ENCODE data around the gene RSBN1.
"Not testable (repeated sequence)": the region's sequence is repeated elsewhere in the genome, so short reads cannot be mapped to it uniquely, and the experiment has no call there.

RSBN1 gene

GRCh38 chr1:113811888-113812660 lies at the start of gene RSBN1:
TSS of gene RSBN1 (minus strand) at chr1:113812476. CDS start at chr1:113812412, 64 bp downstream.
- DNase-seq: peak; percentile 98

- no peak for DNase-seq
These were observed 49.4 kb upstream of the RSBN1 start for GRCh38 chr1:113861641-113862040.

DNA sequence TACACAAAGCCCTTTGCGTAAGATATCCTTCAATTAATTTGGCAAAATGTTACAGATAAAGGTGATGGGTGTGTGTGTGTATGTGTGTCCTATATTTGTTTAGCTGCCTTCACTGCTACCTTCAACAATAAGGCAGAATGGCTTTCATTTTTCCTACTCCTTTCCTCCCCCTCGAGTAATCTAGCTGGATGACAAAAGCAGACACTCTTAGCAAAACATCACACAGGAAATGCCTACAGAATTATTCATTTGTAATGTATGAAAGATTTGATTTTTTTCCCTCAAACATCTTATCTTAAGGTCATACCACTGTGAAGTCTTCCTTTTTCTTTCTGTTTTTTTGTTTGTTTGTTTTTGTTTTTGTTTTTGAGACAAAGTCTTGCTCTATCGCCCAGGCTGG lies 48.6 kb upstream of the RSBN1 start:
- DNase-seq: no peak

DNA sequence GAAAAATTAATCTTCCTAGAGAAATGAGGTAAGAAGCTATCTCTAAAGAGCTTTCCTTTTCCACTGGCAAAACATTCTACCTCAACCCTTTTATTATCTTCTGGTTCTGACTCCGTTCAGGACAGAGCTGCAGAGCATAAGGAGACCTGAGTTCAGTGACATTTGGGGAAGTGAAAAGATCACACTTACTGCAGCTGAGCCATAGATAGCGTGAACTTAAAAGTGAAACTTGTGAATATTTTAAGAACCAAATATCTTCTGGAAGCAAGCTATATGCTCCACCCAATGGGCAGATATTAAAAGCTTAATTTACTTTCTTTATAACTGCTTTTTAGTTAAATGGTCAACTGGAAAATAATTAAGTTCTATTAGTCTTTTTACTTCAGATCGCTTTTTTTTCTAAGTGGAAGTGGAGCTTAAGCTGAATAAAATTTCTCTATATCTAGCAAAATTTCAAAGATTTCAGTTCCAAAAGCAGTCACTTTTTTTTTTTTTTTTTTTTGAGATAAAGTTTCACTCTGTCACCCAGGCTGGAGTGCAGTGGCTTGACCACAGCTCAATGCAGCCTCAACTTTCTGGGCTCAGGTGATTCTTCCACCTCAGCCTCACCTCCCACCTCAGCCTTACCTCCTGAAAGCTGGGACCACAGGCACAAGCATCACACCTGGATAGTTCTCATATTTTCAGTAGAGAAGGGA lies 47.4 kb upstream of the RSBN1 start:
- no peak for DNase-seq

DNA sequence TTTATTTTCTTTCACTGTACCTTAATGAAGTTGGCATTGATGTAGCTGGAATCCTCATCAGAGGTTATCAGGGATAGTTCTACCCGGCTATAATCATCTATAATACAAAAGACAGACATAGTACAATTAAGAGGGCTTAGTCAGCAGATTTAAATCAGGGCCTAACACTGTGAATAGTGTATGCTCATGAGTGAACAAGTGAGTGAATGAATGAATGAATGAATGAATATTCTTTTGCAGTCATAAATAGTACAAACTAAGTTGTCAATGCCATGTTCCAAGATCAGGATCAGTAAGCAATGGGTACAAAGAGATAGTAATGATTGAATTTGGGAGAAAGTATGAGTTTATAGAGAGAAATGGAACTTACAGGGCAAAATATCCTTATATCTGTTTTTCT lies 46.7 kb upstream of the RSBN1 start:
- no peak for DNase-seq

GRCh38 chr1:113858418-113858817 lies 46.1 kb upstream of the RSBN1 start:
- no peak for DNase-seq

GRCh38 chr1:113857776-113858175 lies 45.5 kb upstream of the RSBN1 start:
- DNase-seq: no peak

DNA sequence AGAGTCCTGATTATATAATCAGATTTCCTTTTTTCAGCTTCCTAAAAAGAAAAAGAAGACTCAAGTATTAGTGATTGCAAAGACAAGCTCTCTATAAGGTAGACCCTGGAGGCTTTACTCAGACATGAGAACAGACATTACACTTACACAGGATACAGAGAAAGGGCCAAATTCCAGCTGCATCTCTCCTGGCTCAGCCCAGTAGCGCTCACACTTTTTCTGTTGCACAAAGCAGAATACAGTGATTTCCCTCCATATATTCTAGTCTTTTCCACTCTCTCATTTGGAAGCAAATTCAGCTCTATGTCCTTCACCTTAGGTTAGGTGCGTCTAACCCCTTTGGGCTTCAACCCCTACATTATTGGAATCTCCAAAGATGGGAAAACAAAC lies 44.1 kb upstream of the RSBN1 start:
- no peak for DNase-seq

DNA sequence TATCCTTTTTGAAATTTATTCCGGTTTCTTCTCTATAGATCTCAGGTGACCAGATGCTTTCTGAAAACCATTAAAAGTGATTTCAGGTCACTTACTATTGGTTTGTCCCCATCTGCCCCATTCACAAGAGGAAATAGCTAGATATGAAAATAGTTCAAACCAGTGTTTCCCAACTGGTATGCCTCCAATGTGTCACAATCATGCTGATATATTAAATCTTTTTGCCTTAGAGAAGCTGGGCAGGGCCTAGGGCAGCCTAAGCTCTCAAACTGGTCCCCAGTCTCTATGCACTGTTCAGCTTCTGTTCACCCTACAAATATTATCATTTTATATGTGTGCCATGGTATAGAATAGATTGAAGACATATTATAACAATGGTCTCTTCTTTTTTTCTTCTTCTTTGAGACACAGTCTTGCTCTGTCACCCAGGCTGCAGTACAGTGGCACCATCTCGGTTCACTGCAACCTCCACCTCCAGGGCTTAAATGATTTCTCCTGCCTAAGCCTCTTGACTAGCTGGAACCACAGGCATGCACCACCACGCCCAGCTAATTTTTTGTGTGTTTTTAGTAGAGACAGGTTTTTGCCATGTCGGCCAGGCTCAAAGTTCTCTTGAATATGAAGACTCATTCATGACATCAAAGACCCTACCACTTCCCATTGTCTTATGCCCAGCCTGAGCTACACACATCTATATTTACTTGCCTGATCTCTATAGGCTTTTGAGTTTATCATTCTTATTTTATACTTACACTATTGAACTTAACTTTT lies 43.5 kb upstream of the RSBN1 start:
- DNase-seq: no peak

DNA sequence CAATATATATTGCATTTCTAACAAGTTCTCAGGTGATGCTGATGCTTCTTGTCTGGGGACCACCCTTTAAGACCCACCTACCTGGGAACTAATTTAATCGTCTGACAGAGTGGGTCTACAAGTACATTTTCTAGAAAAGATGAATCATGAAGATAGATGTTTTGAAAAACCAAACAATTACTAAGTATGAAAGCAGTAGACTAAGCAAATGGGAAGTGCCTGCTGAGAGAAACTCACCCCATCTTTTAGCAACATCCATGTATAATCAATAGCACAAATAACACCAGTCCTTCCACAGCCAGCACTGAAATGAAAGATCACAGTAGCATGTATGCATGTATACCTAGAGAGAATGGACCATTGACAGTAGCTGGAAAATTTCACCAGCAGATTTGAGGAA lies 42.0 kb upstream of the RSBN1 start:
- DNase-seq: no peak

DNA sequence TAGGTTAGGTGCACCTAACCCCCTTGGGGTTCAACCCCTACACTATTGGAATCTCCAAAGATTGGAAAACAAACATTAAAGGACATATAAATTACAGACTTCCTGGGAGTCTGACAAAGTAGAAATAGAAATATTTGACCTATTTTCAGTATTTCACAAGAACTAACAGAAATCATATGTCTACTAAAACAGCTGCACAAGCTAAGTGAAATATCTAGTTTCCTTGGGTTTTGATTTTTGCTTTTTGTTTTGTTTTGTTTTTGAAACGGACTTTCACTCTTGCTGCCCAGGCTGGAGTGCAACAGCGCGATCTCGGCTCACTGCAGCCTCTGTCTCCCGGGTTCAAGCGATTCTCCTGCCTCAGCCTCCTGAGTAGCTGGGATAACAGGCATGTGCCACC lies 40.4 kb upstream of the RSBN1 start:
- DNase-seq: not testable (repeated sequence)

DNA sequence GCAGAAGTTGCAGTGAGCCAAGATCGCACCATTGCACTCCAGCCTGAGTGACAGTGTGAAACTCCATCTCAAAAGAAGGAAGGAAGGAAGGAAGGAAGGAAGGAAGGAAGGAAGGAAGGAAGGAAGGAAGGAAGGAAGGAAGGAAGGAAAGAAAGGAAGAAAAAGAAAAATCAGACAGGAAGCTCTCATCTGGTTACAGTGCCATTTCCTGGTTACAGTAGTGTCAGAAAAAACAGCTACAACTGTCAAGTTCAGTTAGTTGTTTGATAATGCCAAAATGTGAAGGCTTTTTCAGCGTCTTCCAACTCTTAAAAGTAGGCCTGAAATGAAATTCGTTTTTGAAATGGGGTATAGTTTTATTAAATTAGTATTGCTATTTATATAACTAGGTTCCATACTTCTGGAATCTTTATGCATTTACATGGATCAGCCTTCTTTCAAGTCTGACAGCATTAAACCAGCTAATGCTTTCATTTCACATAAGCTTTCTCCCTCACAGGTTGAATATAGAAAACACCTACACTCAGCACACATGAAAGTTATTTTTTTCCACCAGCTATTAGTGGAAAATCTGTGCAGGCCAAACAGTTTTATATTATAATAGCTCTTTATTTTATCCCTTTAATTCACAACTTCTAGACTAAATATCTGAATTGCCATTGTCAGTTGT lies 38.0 kb upstream of the RSBN1 start:
- DNase-seq: no peak

DNA sequence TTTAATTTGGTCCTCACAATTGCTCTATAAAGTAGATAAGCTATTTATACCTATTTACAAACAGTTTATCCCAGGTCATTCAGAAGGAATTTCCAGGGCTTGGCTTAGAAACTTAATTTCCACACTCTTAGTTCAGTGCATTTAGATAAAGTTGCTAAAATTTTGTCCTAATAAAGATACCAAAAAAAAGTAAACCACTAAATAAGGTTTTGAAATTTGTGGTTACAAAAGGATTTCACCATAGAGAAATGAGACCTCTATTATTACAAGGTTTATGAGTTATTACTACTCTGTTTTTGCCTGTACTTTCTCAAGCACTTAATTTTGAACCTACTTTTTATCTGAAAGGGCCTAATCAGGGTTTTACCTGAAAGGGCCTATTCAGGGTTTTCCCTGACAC lies 36.8 kb upstream of the RSBN1 start:
- no peak for DNase-seq

DNA sequence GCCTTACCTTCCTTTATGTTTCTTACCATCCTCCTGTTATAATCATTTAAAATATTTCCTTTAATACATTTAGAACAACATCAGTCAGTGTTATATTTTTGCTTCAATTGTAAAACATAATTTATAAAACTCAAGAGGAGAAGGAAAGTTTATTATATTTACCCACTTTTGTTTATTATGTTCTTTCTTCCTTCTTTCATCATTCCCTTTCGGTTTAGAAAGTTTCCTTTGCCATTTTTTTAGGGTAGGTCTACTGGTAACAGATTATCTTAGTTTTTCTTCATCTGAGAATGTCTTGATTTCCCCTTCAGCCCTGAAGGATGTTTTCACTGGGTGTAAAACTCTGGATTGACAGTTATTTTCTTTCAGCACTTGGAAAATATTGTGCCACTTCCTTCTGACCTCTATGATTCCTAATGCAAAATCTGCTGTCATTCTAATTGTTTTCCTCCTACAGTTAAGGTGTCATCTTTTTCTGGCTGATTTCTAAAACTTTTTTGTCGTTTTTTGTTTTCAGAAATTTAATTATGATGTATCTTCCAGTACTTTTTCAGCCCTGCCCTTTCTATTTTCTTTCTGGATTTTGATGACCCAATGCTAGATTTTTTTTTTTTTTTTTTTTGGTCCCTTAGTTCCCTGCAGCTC lies 34.2 kb upstream of the RSBN1 start:
- DNase-seq: no peak

- no peak for DNase-seq
These were observed 24.3 kb upstream of the RSBN1 start for GRCh38 chr1:113836534-113836933.

- peak; percentile 23 for DNase-seq
These were observed 23.5 kb upstream of the RSBN1 start for GRCh38 chr1:113835686-113836290.

DNA sequence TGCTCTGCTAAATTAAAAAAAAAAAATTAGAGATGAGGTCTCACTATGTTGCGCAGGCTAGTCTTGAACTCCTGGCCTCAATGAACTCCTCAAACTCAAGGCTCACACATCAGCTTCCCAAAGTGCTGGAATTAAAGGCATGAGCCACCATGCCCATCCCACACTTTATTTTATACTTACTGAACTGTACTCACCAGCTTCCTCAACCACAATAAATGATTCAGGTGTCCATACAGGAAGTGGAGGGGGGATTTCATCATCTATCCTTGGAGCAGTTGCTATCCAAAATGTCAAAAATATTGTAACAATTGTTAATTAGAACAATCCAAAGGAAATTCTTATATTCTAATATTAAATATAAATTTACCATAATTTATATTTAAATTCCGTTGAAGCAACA lies 22.4 kb upstream of the RSBN1 start:
- no peak for DNase-seq

GRCh38 chr1:113830039-113830438 lies 17.8 kb upstream of the RSBN1 start:
- DNase-seq: no peak

GRCh38 chr1:113821916-113822315 lies 9.6 kb upstream of the RSBN1 start:
- DNase-seq: no peak

- DNase-seq: no peak
These were observed 6.3 kb upstream of the RSBN1 start for GRCh38 chr1:113818578-113818977.

- no peak for DNase-seq
These were observed 942 bp upstream of the RSBN1 start for GRCh38 chr1:113813218-113813617.

- DNase-seq: peak; percentile 9
These were observed 422 bp upstream of the RSBN1 start for GRCh38 chr1:113812661-113813135.

All from COR-L47 (cell line).